Adrenal gland (tissue), 5 donors: ENCODE results near the gene TIMM13.

ENCODE experiments used
- CTCF ChIP-seq, 6 experiments: fragments of 450-650 bp in 4 of 6; fragments of 200-600 bp in 2 of 6; sonication (generic) in 1 of 6; IDR thresholded peaks; 1 replicate in 5 of 6; 2 replicates in 1 of 6; pipeline versions ENCODE4 v1.5.1 to v1.8.0; 2016 to 2021; ENCODE audit warnings: antibody characterized with exemption in 6 of 6, mild to moderate bottlenecking in 2 of 6, moderate library complexity in 1 of 6
- POLR2A ChIP-seq, 2 donors: fragments of 450-650 bp; IDR thresholded peaks; one replicate each; pipeline ENCODE4 v1.6.1; 2017; ENCODE audit warnings: antibody characterized with exemption in 2 of 2, mild to moderate bottlenecking in 2 of 2, moderate library complexity in 1 of 2
- donor health status: DM: no; HTN: no; CAD: no.

GRCh38 chr19:2415973-2416319 lies 11.4 kb downstream of the TIMM13 start:
- TF ChIP-seq POLR2A (IDR thresholded peaks at IDR 0.05) (no peak), CTCF (IDR thresholded peaks at IDR 0.05) (no peak)
